GM21619 (cell line): ENCODE data around the gene TCF3.
"Not testable (repeated sequence)": the region's sequence is repeated elsewhere in the genome, so short reads cannot be mapped to it uniquely, and the experiment has no call there.

Experiments used
- ATAC-seq: cut with Tn5 transposase; IDR thresholded peaks from one replicate; pipeline ENCODE4 v1.9.1; 2021; ENCODE audit not compliant: unreplicated experiment

The TCF3 gene

GRCh38 chr19:1653300-1653628 lies 849 bp upstream of the TCF3 start:
- ATAC-seq: no peak

- no peak for ATAC-seq
These were observed 685 bp downstream of the TCF3 start for GRCh38 chr19:1651568-1652291.

- no peak for ATAC-seq
These were observed 1.5 kb downstream of the TCF3 start for GRCh38 chr19:1650650-1651567.

- no peak for ATAC-seq
These were observed 2.4 kb downstream of the TCF3 start for GRCh38 chr19:1649706-1650649.

- no peak for ATAC-seq
These were observed 3.4 kb downstream of the TCF3 start for GRCh38 chr19:1648920-1649541.

GRCh38 chr19:1648459-1648849 lies 4.0 kb downstream of the TCF3 start:
- ATAC-seq: no peak

GRCh38 chr19:1647501-1648458 lies 4.6 kb downstream of the TCF3 start:
- ATAC-seq: no peak

- ATAC-seq: no peak
These were observed 5.6 kb downstream of the TCF3 start for GRCh38 chr19:1646659-1647453.

- ATAC-seq: no peak
These were observed 6.3 kb downstream of the TCF3 start for GRCh38 chr19:1646149-1646548.

- no peak for ATAC-seq
These were observed 7.1 kb downstream of the TCF3 start for GRCh38 chr19:1645299-1645698.

- ATAC-seq: no peak
These were observed 8.3 kb downstream of the TCF3 start for GRCh38 chr19:1644070-1644469.

- not testable (repeated sequence) for ATAC-seq
These were observed 11.4 kb downstream of the TCF3 start for GRCh38 chr19:1640893-1641448.

GRCh38 chr19:1636325-1637236 lies 15.8 kb downstream of the TCF3 start:
- ATAC-seq: no peak

GRCh38 chr19:1634938-1635243 lies 17.5 kb downstream of the TCF3 start:
- ATAC-seq: no peak

- no peak for ATAC-seq
These were observed 18.0 kb downstream of the TCF3 start for GRCh38 chr19:1634242-1634937.

- ATAC-seq: no peak
These were observed 19.1 kb downstream of the TCF3 start for GRCh38 chr19:1633269-1633826.
